ENCODE results near the gene STAG1.

DNA sequence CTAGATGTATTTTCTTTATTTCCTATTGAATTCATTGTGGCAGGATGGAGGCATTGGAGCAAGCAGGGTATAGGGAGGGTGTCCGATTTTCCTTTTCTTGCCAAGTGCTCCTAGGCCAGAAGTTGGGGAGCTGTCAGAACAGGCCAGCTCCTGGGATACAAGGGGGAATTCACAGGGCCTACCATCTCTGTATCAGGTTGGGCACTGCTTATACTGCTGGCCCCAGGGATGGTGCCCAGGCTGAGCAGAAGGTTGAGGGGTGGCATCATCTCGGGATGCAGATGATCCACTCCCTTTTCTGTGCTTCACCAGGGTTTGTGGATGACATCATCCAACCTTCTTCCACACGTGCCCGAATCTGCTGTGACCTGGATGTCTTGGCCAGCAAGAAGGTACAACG lies 422.6 kb downstream of the STAG1 start:
- TF ChIP-seq EZH2 (IDR thresholded peaks at IDR 0.05; ENCODE audit: borderline replicate concordance, low read length) (no peak), CTCF (conservative IDR thresholded peaks at IDR 0.05 in 1 of 2, IDR thresholded peaks at IDR 0.05 in 1 of 2; ENCODE audit: extremely low read depth in 1 of 2, insufficient read depth in 1 of 2, low read depth in 1 of 2, low read length in 2 of 2) (no peak)

All from mammary epithelial cell (primary cell).